Measurements from ENCODE around the gene TF.

GRCh38 chr3:133781570-133781969 is 35.4 kb downstream of the TF start:
- no peak for TF ChIP-seq CTCF (conservative IDR thresholded peaks at IDR 0.05 in 1 of 2, IDR thresholded peaks at IDR 0.05 in 1 of 2; ENCODE audit: extremely low read depth in 1 of 2, insufficient read depth in 1 of 2, low read depth in 1 of 2, low read length in 2 of 2)
- TF ChIP-seq EZH2 (IDR thresholded peaks at IDR 0.05; ENCODE audit: borderline replicate concordance, low read length): no peak
